HCEC 1CT (cell line): ENCODE data around the gene CYBA.

Source experiments
- DNase-seq: peaks from one replicate; pipeline ENCODE4 v3.0.0-alpha.2; 2017

CYBA gene

GRCh38 chr16:88650749-88651275, at the start of gene CYBA:
Gene CYBA (minus strand): TSS chr16:88651053. CDS start chr16:88651013, 40 bp downstream.
- DNase-seq = no peak

GRCh38 chr16:88700322-88700635, 49.4 kb upstream of the CYBA start:
- DNase-seq = no peak

GRCh38 chr16:88699180-88699579, 48.3 kb upstream of the CYBA start:
- DNase-seq = no peak

GRCh38 chr16:88698646-88699045, 47.8 kb upstream of the CYBA start:
- no peak for DNase-seq

GRCh38 chr16:88697831-88698615, 47.2 kb upstream of the CYBA start:
- DNase-seq = no peak

GRCh38 chr16:88697116-88697830, 46.4 kb upstream of the CYBA start:
- DNase-seq = no peak

GRCh38 chr16:88696441-88696840, 45.6 kb upstream of the CYBA start:
- no peak for DNase-seq

- no peak for DNase-seq
Observed at GRCh38 chr16:88695753-88696152, 44.9 kb upstream of the CYBA start.

GRCh38 chr16:88695218-88695617, 44.4 kb upstream of the CYBA start:
- no peak for DNase-seq

GRCh38 chr16:88694221-88695087, 43.6 kb upstream of the CYBA start:
- DNase-seq = no peak

- DNase-seq = no peak
Observed at GRCh38 chr16:88693420-88694177, 42.7 kb upstream of the CYBA start.

- DNase-seq = no peak
Observed at GRCh38 chr16:88692861-88693260, 42.0 kb upstream of the CYBA start.

- no peak for DNase-seq
Observed at GRCh38 chr16:88691924-88692560, 41.2 kb upstream of the CYBA start.

- no peak for DNase-seq
Observed at GRCh38 chr16:88691129-88691813, 40.4 kb upstream of the CYBA start.

GRCh38 chr16:88690341-88691128, 39.7 kb upstream of the CYBA start:
- DNase-seq = no peak

GRCh38 chr16:88688013-88688778, 37.3 kb upstream of the CYBA start:
- no peak for DNase-seq

GRCh38 chr16:88687676-88688012, 36.8 kb upstream of the CYBA start:
- DNase-seq = no peak

- DNase-seq = no peak
Observed at GRCh38 chr16:88687254-88687576, 36.4 kb upstream of the CYBA start.

- DNase-seq = peak; percentile 43
Observed at GRCh38 chr16:88686439-88687253, 35.8 kb upstream of the CYBA start, which contains the start of gene SNAI3. Gene SNAI3 (minus strand): TSS chr16:88686507. CDS start chr16:88686406, 101 bp downstream.
